CD14-positive monocyte (primary cell): ENCODE data around the gene FXYD4. TPM values are rescaled to one million over a fixed set of nuclear protein-coding genes. Genes with fewer than 3 reads are reported as not detected.

Experiments
- DNase-seq, 3 donors: peaks; one replicate each; pipeline ENCODE4 v3.0.0-alpha.2; 2011 to 2022
- H2AFZ ChIP-seq: 2 replicates; pipeline ENCODE4 v1.6.0; 2012; ENCODE audit warnings: mild to moderate bottlenecking, low read depth, low read length, inconsistent platforms; ENCODE audit not compliant: insufficient read depth, poor library complexity, severe bottlenecking
- H3K27ac ChIP-seq, 2 donors: 1 replicate in 1 of 2; 2 replicates in 1 of 2; pipeline ENCODE4 v1.5.1; 2012 to 2013; ENCODE audit warnings: low read length in 2 of 2, control low read depth in 1 of 2, inconsistent platforms in 1 of 2, low read depth in 1 of 2, mild to moderate bottlenecking in 1 of 2
- H3K27me3 ChIP-seq, 2 donors: one replicate each; pipeline versions ENCODE4 v1.6.0 to v1.6.1; 2011 to 2013; ENCODE audit warnings: low read length in 2 of 2; ENCODE audit not compliant: control insufficient read depth in 2 of 2, insufficient read depth in 2 of 2
- H3K36me3 ChIP-seq, 2 donors: replicated peaks in 1 of 2; 1 replicate in 1 of 2; 2 replicates in 1 of 2; pipeline versions ENCODE4 v1.5.1 to v1.6.1; 2012 to 2013; ENCODE audit warnings: low read length in 2 of 2, control low read depth in 1 of 2, inconsistent platforms in 1 of 2, mild to moderate bottlenecking in 1 of 2; ENCODE audit not compliant: insufficient read depth in 2 of 2, control insufficient read depth in 1 of 2
- H3K4me1 ChIP-seq, 2 donors: 1 replicate in 1 of 2; 2 replicates in 1 of 2; pipeline versions ENCODE4 v1.5.1 to v1.6.1; 2012 to 2013; ENCODE audit warnings: low read length in 2 of 2, control low read depth in 1 of 2, inconsistent platforms in 1 of 2, mild to moderate bottlenecking in 1 of 2, moderate library complexity in 1 of 2; ENCODE audit not compliant: insufficient read depth in 2 of 2, control insufficient read depth in 1 of 2
- H3K4me2 ChIP-seq: replicated peaks from 2 replicates; pipeline ENCODE3; 2012; ENCODE audit warnings: low read length, moderate library complexity, mild to moderate bottlenecking; ENCODE audit not compliant: poor library complexity, severe bottlenecking; ENCODE audit errors: extremely low read depth
- H3K4me3 ChIP-seq, 3 experiments: fragments of 200-600 bp in 1 of 3; sonication (generic) in 1 of 3; replicated peaks in 1 of 3; 1 replicate in 2 of 3; 2 replicates in 1 of 3; pipeline ENCODE4 v1.5.1; 2011 to 2013; ENCODE audit warnings: low read length in 3 of 3, mild to moderate bottlenecking in 3 of 3, control low read depth in 2 of 3, low read depth in 2 of 3, inconsistent platforms in 1 of 3, moderate library complexity in 1 of 3
- H3K79me2 ChIP-seq: 2 replicates; pipeline ENCODE4 v1.6.0; 2012; ENCODE audit warnings: mild to moderate bottlenecking, control low read depth, inconsistent platforms, low read length, moderate library complexity; ENCODE audit not compliant: insufficient read depth
- H3K9ac ChIP-seq: 2 replicates; pipeline ENCODE4 v1.6.0; 2017; ENCODE audit warnings: low read length, mild to moderate bottlenecking; ENCODE audit not compliant: insufficient read depth, poor library complexity, severe bottlenecking
- H3K9me3 ChIP-seq, 2 donors: replicated peaks in 1 of 2; 1 replicate in 1 of 2; 2 replicates in 1 of 2; pipeline versions ENCODE4 v1.5.1 to v1.6.1; 2012 to 2013; ENCODE audit warnings: low read length in 2 of 2, control low read depth in 1 of 2; ENCODE audit not compliant: control insufficient read depth in 1 of 2, insufficient read depth in 1 of 2
- H4K20me1 ChIP-seq: 2 replicates; pipeline ENCODE4 v1.6.0; 2012; ENCODE audit warnings: mild to moderate bottlenecking, low read length, control low read depth, moderate library complexity; ENCODE audit not compliant: insufficient read depth
- H3K27ac Mint-ChIP-seq, 7 donors: one replicate each; pipeline ENCODE4 v1.8.0; 2020; ENCODE audit warnings: mild to moderate bottlenecking in 7 of 7, mixed read lengths in 7 of 7, moderate library complexity in 6 of 7, inconsistent platforms in 2 of 7
- H3K27me3 Mint-ChIP-seq, 3 donors: one replicate each; pipeline ENCODE4 v1.8.0; 2021 to 2022; ENCODE audit warnings: low read depth in 3 of 3, mild to moderate bottlenecking in 3 of 3, mixed read lengths in 3 of 3, moderate library complexity in 3 of 3, inconsistent platforms in 1 of 3
- H3K36me3 Mint-ChIP-seq, 2 donors: one replicate each; pipeline ENCODE4 v1.8.0; 2020; ENCODE audit warnings: mixed read lengths in 2 of 2, inconsistent platforms in 1 of 2, mild to moderate bottlenecking in 1 of 2
- H3K4me1 Mint-ChIP-seq: one replicate; pipeline ENCODE4 v1.8.0; 2020; ENCODE audit warnings: mild to moderate bottlenecking, mixed read lengths
- H3K4me3 Mint-ChIP-seq, 2 donors: one replicate each; pipeline ENCODE4 v1.8.0; 2020; ENCODE audit warnings: mild to moderate bottlenecking in 2 of 2, mixed read lengths in 2 of 2, moderate library complexity in 1 of 2
- H3K9me3 Mint-ChIP-seq, 7 donors: one replicate each; pipeline ENCODE4 v1.8.0; 2020 to 2022; ENCODE audit warnings: mixed read lengths in 7 of 7, mild to moderate bottlenecking in 6 of 7, moderate library complexity in 6 of 7, inconsistent platforms in 2 of 7
- WGBS: methylation state at CpG from one replicate; pipeline ENCODE4 v1.1.5; 2013; ENCODE audit warnings: missing lambda C conversion rate; ENCODE audit not compliant: insufficient coverage; 5-methylcytosine and 5-hydroxymethylcytosine counted together
- intact Hi-C, 2 donors: fragments of 100-400 bp; cut with micrococcal nuclease; formaldehyde crosslinking; loops; one replicate each; pipeline versions ENCODE4 v1.15.0 to v1.15.1; 2023
- polyA plus RNA-seq, 3 donors: library from polyadenylated mRNA; depleted of rRNA in 1 of 3; unstranded in 2 of 3; stranded (reverse) in 1 of 3; fragments of 300-500 nt in 2 of 3; fragments of >200 nt in 1 of 3; fragmentation: Illumina TruSeq in 2 of 3; gene quantifications; 1 replicate in 2 of 3; 2 replicates in 1 of 3; pipeline ENCODE4 v1.2.3, GENCODE V29; 2012 to 2021
- TF ChIP-seq, protein P1 (sequence below): fragments of 200-600 bp; IDR thresholded peaks from one replicate; pipeline ENCODE4 v1.8.0; 2022; ENCODE audit warnings: antibody characterized with exemption, mild to moderate bottlenecking

FXYD4 gene
- polyA plus RNA-seq, 3 donors: 0.16 TPM; not detected in 2

DNA sequence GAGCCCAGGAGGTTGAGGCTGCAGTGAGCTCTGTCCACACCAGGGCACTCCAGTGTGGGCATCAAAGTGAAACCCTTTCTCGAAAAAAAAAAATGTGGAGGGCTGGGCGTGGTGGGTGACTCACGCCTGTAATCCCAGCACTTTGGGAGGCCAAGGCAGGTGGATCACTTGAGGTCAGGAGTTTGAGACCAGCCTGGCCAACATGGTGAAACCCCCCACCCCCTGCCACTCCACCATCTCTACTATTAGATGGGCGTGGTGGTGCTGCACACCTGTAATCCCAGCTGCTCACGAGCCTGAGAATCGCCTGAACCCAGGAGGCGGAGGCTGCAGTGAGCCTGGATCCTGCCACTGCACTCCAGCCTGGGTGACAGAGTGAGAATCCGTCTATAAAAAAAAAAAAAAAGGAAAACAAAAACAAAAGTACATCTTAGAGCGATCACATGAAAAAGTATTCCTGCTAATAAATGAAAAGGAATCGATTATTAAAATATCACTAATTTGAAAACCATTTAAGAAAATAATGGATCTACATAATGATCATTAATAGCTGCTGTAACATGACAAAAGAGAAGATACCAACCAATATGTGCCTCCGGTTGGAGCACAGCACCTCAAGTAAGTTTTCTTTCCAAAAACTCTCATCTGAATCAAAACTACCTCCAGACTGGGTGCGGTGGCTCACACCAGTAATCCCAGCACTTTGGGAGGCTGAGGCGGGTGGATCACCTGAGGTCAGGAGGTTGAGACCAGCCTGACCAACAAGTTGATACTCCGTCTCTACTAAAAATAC is 32.7 kb downstream of the FXYD4 start:
- no peaks in the 10 kb centered on the region for H3K27me3 ChIP-seq
- peaks cover 0 to 2% (median 0%) of the 10 kb centered on the region in 7 donors for H3K9me3 Mint-ChIP-seq
- peaks cover 97% of the 10 kb centered on the region for H3K79me2 ChIP-seq
- no peaks in the 10 kb centered on the region for H3K27me3 Mint-ChIP-seq
- peak overlapping the region; percentile 55 to 94 (median 76) for H3K27ac Mint-ChIP-seq
- peaks cover 87% of the 10 kb centered on the region for H4K20me1 ChIP-seq
- intact Hi-C loops: no loop called here
- H3K36me3 Mint-ChIP-seq: peaks cover 21 to 35% of the 10 kb centered on the region in 2 donors
- H3K27ac ChIP-seq: peak overlapping the region in 1 of 2 donors; percentile 99
- H3K9me3 ChIP-seq: no peaks in the 10 kb centered on the region
- H3K9ac ChIP-seq: no peak overlapping the region
- DNase-seq: no peak
- TF ChIP-seq, protein P1, sequence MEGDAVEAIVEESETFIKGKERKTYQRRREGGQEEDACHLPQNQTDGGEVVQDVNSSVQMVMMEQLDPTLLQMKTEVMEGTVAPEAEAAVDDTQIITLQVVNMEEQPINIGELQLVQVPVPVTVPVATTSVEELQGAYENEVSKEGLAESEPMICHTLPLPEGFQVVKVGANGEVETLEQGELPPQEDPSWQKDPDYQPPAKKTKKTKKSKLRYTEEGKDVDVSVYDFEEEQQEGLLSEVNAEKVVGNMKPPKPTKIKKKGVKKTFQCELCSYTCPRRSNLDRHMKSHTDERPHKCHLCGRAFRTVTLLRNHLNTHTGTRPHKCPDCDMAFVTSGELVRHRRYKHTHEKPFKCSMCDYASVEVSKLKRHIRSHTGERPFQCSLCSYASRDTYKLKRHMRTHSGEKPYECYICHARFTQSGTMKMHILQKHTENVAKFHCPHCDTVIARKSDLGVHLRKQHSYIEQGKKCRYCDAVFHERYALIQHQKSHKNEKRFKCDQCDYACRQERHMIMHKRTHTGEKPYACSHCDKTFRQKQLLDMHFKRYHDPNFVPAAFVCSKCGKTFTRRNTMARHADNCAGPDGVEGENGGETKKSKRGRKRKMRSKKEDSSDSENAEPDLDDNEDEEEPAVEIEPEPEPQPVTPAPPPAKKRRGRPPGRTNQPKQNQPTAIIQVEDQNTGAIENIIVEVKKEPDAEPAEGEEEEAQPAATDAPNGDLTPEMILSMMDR: no peak
- H3K4me1 Mint-ChIP-seq: peaks cover 67% of the 10 kb centered on the region
- peaks cover 0 to 24% of the 10 kb centered on the region in 2 donors for H3K36me3 ChIP-seq
- 79% methylated on average over 5 of the region's 14 CpGs for WGBS
- H3K4me2 ChIP-seq: peak overlapping the region; percentile 96
- peak overlapping the region in 1 of 3 experiments; percentile 39 for H3K4me3 ChIP-seq
- peaks cover 35 to 79% of the 10 kb centered on the region in 2 donors for H3K4me1 ChIP-seq
- no peak overlapping the region for H2AFZ ChIP-seq
- H3K4me3 Mint-ChIP-seq: peak overlapping the region; percentile 79 to 89

DNA sequence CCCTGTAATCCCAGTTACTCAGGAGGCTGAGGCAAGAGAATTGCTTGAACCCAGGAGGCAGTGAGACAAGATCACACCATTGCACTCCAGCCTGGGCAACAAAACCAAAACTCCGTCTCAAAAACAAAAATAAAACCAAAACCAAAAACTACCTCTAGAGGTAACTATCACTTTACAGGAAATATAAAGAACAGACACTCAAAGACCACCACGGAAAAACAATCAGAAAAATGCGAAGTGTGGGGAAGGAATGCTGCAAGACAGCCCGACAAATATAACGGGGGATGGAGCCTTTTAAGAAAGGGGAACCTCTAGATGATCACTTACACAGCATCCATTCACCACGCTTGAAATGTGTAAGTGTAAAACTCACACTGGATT is 33.3 kb downstream of the FXYD4 start:
- DNase-seq: peak in 1 of 3 donors; percentile 37
- peaks cover 16 to 29% of the 10 kb centered on the region in 2 donors for H3K36me3 Mint-ChIP-seq
- peak overlapping the region; percentile 96 for H3K4me2 ChIP-seq
- peaks cover 0 to 1% (median 0%) of the 10 kb centered on the region in 3 donors for H3K27me3 Mint-ChIP-seq
- H3K27ac ChIP-seq: peak overlapping the region in 1 of 2 donors; percentile 99
- H2AFZ ChIP-seq: no peak overlapping the region
- peak overlapping the region in 1 of 3 experiments; percentile 39 for H3K4me3 ChIP-seq
- intact Hi-C loops: no loop called here
- H3K36me3 ChIP-seq: peaks cover 0 to 24% of the 10 kb centered on the region in 2 donors
- H3K27me3 ChIP-seq: no peaks in the 10 kb centered on the region
- H3K9me3 ChIP-seq: no peaks in the 10 kb centered on the region
- H4K20me1 ChIP-seq: peaks cover 81% of the 10 kb centered on the region
- peaks cover 62% of the 10 kb centered on the region for H3K4me1 Mint-ChIP-seq
- TF ChIP-seq, protein P1: no peak
- no peak overlapping the region for H3K9ac ChIP-seq
- H3K79me2 ChIP-seq: peaks cover 92% of the 10 kb centered on the region
- no CpG with 5 or more reads among the region's 6 CpGs for WGBS
- H3K4me1 ChIP-seq: peaks cover 30 to 76% of the 10 kb centered on the region in 2 donors
- peak overlapping the region; percentile 37 to 94 (median 76) for H3K27ac Mint-ChIP-seq
- H3K9me3 Mint-ChIP-seq: peaks cover 0 to 2% (median 0%) of the 10 kb centered on the region in 7 donors
- peak overlapping the region; percentile 79 to 89 for H3K4me3 Mint-ChIP-seq
